HEK293 (cell line): ENCODE measurements around the gene M1AP.

Experiments
- CTCF ChIA-PET: fragments of 350-600 bp; formaldehyde crosslinking; extraction: SDS; loops from one replicate; lab custom pipeline; 2021; ENCODE audit warnings: antibody characterized with exemption; lab: Yijun Ruan, JAX
- POLR2A ChIA-PET: fragments of 300-600 bp; formaldehyde crosslinking; extraction: SDS; loops from one replicate; lab custom pipeline; 2020; ENCODE audit warnings: antibody characterized with exemption, inconsistent platforms; lab: Yijun Ruan, JAX
- H3K27ac ChIP-seq: fragments of 200-500 bp; sonication (Bioruptor generic); 2 replicates; pipeline ENCODE4 v1.5.1; 2014; ENCODE audit warnings: low read depth, low read length, control low read depth, inconsistent platforms; ENCODE audit errors: extremely low read depth
- H3K36me3 ChIP-seq, 2 experiments: fragments of 200-500 bp in 1 of 2; sonication (Bioruptor generic) in 1 of 2; 1 replicate in 1 of 2; 2 replicates in 1 of 2; pipeline ENCODE4 v1.5.1; 2014 to 2017; ENCODE audit warnings: inconsistent platforms in 2 of 2, low read length in 2 of 2; ENCODE audit not compliant: control insufficient read depth in 2 of 2, insufficient read depth in 1 of 2
- H3K4me1 ChIP-seq: fragments of 200-500 bp; sonication (Bioruptor generic); 2 replicates; pipeline ENCODE4 v1.5.1; 2014; ENCODE audit warnings: mild to moderate bottlenecking, low read length, inconsistent platforms; ENCODE audit not compliant: control insufficient read depth, insufficient read depth
- H3K4me3 ChIP-seq: 2 replicates; pipeline ENCODE4 v1.5.1; 2011; ENCODE audit warnings: low read depth, mild to moderate bottlenecking, control low read depth, low read length, moderate library complexity
- H3K9me3 ChIP-seq: fragments of 200-500 bp; sonication (Bioruptor generic); 2 replicates; pipeline ENCODE4 v1.5.1; 2014; ENCODE audit warnings: low read depth, low read length, inconsistent platforms; ENCODE audit not compliant: control insufficient read depth, insufficient read depth
- MZF1 ChIP-seq: fragments of 450-650 bp; formaldehyde crosslinking; IDR thresholded peaks from 2 replicates; pipeline ENCODE4 v1.5.1; 2017; ENCODE audit warnings: missing biosample characterization, missing genetic modification characterization, borderline replicate concordance
- OSR2 ChIP-seq: fragments of 450-650 bp; formaldehyde crosslinking; IDR thresholded peaks from 2 replicates; pipeline ENCODE4 v1.5.1; 2016; ENCODE audit warnings: missing biosample characterization, missing genetic modification characterization
- SP3 ChIP-seq: fragments of 450-650 bp; formaldehyde crosslinking; IDR thresholded peaks from 2 replicates; pipeline ENCODE4 v1.5.1; 2016; ENCODE audit warnings: missing biosample characterization, missing genetic modification characterization
- TCF7L2 ChIP-seq: IDR thresholded peaks from 2 replicates; pipeline ENCODE4 v1.6.1; 2011; ENCODE audit warnings: low read depth, mild to moderate bottlenecking, inconsistent platforms, low read length, moderate library complexity, borderline replicate concordance
- ZBTB21 ChIP-seq: fragments of 450-650 bp; formaldehyde crosslinking; IDR thresholded peaks from 2 replicates; pipeline ENCODE4 v1.5.1; 2017; ENCODE audit warnings: missing biosample characterization, missing genetic modification characterization
- ZBTB8A ChIP-seq: fragments of 450-650 bp; formaldehyde crosslinking; IDR thresholded peaks from 2 replicates; pipeline ENCODE4 v1.5.1; 2016; ENCODE audit warnings: missing biosample characterization, missing genetic modification characterization
- ZFHX2 ChIP-seq: fragments of 450-650 bp; formaldehyde crosslinking; conservative IDR thresholded peaks from 2 replicates; pipeline ENCODE4 v1.5.1; 2016; ENCODE audit warnings: missing biosample characterization, missing genetic modification characterization
- ZNF2 ChIP-seq: fragments of 450-650 bp; formaldehyde crosslinking; IDR thresholded peaks from 2 replicates; pipeline ENCODE4 v1.5.1; 2016; ENCODE audit warnings: missing biosample characterization, missing genetic modification characterization
- ZNF24 ChIP-seq: fragments of 450-650 bp; formaldehyde crosslinking; IDR thresholded peaks from 2 replicates; pipeline ENCODE4 v1.5.1; 2016; ENCODE audit warnings: missing biosample characterization, missing genetic modification characterization
- ZNF366 ChIP-seq: fragments of 450-650 bp; formaldehyde crosslinking; conservative IDR thresholded peaks from 2 replicates; pipeline ENCODE4 v1.5.1; 2016; ENCODE audit warnings: missing biosample characterization, missing genetic modification characterization
- ZNF529 ChIP-seq: fragments of 450-650 bp; formaldehyde crosslinking; IDR thresholded peaks from 2 replicates; pipeline ENCODE4 v1.5.1; 2017; ENCODE audit warnings: missing genetic modification characterization, missing biosample characterization; ENCODE audit not compliant: insufficient replicate concordance
- ZNF544 ChIP-seq: fragments of 450-650 bp; formaldehyde crosslinking; IDR thresholded peaks from 2 replicates; pipeline ENCODE4 v1.5.0; 2017; ENCODE audit warnings: missing biosample characterization, missing genetic modification characterization
- ZNF558 ChIP-seq: fragments of 450-650 bp; formaldehyde crosslinking; IDR thresholded peaks from 2 replicates; pipeline ENCODE4 v1.5.1; 2016; ENCODE audit warnings: missing biosample characterization, missing genetic modification characterization
- ZNF585B ChIP-seq: fragments of 450-650 bp; formaldehyde crosslinking; IDR thresholded peaks from 2 replicates; pipeline ENCODE4 v1.5.1; 2016; ENCODE audit warnings: missing biosample characterization, missing genetic modification characterization
- ZNF701 ChIP-seq: fragments of 450-650 bp; formaldehyde crosslinking; IDR thresholded peaks from 2 replicates; pipeline ENCODE4 v1.5.1; 2016; ENCODE audit warnings: missing biosample characterization, missing genetic modification characterization
- ZNF707 ChIP-seq: fragments of 450-650 bp; formaldehyde crosslinking; IDR thresholded peaks from 2 replicates; pipeline ENCODE4 v1.5.1; 2016; ENCODE audit warnings: missing biosample characterization, missing genetic modification characterization
- ZNF843 ChIP-seq: fragments of 450-650 bp; formaldehyde crosslinking; IDR thresholded peaks from 2 replicates; pipeline ENCODE4 v1.5.1; 2016; ENCODE audit warnings: missing biosample characterization, missing genetic modification characterization
- TF ChIP-seq, protein P1 (sequence below): fragments of 450-650 bp; formaldehyde crosslinking; IDR thresholded peaks from 2 replicates; pipeline ENCODE4 v1.5.1; 2016; ENCODE audit warnings: missing biosample characterization, missing genetic modification characterization
- TF ChIP-seq, protein P2 (sequence below): fragments of 450-650 bp; formaldehyde crosslinking; IDR thresholded peaks from 2 replicates; pipeline ENCODE4 v1.5.1; 2016; ENCODE audit warnings: missing biosample characterization, missing genetic modification characterization
- TF ChIP-seq, protein P3 (sequence below): fragments of 450-650 bp; formaldehyde crosslinking; IDR thresholded peaks from 2 replicates; pipeline ENCODE4 v1.5.1; 2016; ENCODE audit warnings: missing biosample characterization, missing genetic modification characterization
- TF ChIP-seq, protein P4 (sequence below): fragments of 450-650 bp; formaldehyde crosslinking; IDR thresholded peaks from 2 replicates; pipeline ENCODE4 v1.5.1; 2017; ENCODE audit warnings: missing biosample characterization, missing genetic modification characterization
- TF ChIP-seq, protein P5 (sequence below): fragments of 450-650 bp; formaldehyde crosslinking; IDR thresholded peaks from 2 replicates; pipeline ENCODE4 v1.5.1; 2016; ENCODE audit warnings: missing biosample characterization, missing genetic modification characterization
- TF ChIP-seq, protein P6 (sequence below): fragments of 450-650 bp; formaldehyde crosslinking; IDR thresholded peaks from 2 replicates; pipeline ENCODE4 v1.5.1; 2016; ENCODE audit warnings: missing biosample characterization, missing genetic modification characterization, borderline replicate concordance

M1AP gene

DNA sequence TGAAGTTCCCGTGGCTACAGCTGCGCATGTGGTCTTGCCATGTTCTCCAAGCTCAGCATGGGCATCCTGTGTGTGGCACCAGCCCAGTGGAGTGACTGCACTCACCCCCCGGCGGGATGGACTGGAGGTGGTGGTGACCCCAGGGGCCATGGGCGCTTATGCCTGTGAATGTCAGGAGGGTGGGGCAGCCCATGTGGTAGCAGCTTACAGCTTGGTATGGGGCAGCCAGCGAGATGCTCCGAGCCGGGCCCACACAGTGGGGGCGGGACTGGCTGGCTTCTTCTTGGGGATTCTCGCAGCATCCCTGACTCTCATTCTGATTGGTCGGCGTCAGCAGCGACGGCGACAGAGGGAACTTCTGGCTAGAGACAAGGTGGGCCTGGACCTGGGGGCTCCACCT, 31.5 kb upstream of the M1AP start:
- TF ChIP-seq TCF7L2 (no peak), ZNF529 (tag by site-specific recombination) (no peak), ZNF701 (tag by site-specific recombination) (no peak), ZNF843 (no peak), OSR2 (no peak), ZFHX2 (no peak), ZNF24 (tag by site-specific recombination) (no peak), ZNF544 (tag by site-specific recombination) (no peak), ZNF585B (tag by site-specific recombination) (no peak), ZNF366 (tag by site-specific recombination) (no peak), ZNF558 (no peak), ZNF2 (tag by site-specific recombination) (no peak), ZBTB21 (no peak), ZBTB8A (tag by site-specific recombination) (no peak), MZF1 (tag by site-specific recombination) (no peak)
- TF ChIP-seq, protein P1, sequence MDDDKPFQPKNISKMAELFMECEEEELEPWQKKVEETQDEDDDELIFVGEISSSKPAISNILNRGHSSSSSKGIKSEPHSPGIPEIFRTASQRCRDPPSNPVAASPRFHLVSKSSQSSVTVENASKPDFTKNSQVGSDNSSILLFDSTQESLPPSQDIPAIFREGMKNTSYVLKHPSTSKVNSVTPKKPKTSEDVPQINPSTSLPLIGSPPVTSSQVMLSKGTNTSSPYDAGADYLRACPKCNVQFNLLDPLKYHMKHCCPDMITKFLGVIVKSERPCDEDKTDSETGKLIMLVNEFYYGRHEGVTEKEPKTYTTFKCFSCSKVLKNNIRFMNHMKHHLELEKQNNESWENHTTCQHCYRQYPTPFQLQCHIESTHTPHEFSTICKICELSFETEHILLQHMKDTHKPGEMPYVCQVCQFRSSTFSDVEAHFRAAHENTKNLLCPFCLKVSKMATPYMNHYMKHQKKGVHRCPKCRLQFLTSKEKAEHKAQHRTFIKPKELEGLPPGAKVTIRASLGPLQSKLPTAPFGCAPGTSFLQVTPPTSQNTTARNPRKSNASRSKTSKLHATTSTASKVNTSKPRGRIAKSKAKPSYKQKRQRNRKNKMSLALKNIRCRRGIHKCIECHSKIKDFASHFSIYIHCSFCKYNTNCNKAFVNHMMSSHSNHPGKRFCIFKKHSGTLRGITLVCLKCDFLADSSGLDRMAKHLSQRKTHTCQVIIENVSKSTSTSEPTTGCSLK (tag by site-specific recombination), result no peak
- TF ChIP-seq, protein P2, sequence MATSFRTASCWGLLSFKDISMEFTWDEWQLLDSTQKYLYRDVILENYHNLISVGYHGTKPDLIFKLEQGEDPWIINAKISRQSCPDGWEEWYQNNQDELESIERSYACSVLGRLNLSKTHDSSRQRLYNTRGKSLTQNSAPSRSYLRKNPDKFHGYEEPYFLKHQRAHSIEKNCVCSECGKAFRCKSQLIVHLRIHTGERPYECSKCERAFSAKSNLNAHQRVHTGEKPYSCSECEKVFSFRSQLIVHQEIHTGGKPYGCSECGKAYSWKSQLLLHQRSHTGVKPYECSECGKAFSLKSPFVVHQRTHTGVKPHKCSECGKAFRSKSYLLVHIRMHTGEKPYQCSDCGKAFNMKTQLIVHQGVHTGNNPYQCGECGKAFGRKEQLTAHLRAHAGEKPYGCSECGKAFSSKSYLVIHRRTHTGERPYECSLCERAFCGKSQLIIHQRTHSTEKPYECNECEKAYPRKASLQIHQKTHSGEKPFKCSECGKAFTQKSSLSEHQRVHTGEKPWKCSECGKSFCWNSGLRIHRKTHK (tag by site-specific recombination), result no peak
- TF ChIP-seq, protein P3, sequence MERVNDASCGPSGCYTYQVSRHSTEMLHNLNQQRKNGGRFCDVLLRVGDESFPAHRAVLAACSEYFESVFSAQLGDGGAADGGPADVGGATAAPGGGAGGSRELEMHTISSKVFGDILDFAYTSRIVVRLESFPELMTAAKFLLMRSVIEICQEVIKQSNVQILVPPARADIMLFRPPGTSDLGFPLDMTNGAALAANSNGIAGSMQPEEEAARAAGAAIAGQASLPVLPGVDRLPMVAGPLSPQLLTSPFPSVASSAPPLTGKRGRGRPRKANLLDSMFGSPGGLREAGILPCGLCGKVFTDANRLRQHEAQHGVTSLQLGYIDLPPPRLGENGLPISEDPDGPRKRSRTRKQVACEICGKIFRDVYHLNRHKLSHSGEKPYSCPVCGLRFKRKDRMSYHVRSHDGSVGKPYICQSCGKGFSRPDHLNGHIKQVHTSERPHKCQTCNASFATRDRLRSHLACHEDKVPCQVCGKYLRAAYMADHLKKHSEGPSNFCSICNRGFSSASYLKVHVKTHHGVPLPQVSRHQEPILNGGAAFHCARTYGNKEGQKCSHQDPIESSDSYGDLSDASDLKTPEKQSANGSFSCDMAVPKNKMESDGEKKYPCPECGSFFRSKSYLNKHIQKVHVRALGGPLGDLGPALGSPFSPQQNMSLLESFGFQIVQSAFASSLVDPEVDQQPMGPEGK, result no peak
- TF ChIP-seq, protein P4, sequence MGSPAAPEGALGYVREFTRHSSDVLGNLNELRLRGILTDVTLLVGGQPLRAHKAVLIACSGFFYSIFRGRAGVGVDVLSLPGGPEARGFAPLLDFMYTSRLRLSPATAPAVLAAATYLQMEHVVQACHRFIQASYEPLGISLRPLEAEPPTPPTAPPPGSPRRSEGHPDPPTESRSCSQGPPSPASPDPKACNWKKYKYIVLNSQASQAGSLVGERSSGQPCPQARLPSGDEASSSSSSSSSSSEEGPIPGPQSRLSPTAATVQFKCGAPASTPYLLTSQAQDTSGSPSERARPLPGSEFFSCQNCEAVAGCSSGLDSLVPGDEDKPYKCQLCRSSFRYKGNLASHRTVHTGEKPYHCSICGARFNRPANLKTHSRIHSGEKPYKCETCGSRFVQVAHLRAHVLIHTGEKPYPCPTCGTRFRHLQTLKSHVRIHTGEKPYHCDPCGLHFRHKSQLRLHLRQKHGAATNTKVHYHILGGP, result no peak
- Histone ChIP-seq H3K9me3 (no peaks in the 10 kb centered on the region), H3K27ac (no peak overlapping the region), H3K4me3 (no peak overlapping the region), H3K4me1 (no peaks in the 10 kb centered on the region), H3K36me3 (peaks cover 0 to 62% of the 10 kb centered on the region in 2 experiments)
- ChIA-PET POLR2A (no interaction called here), CTCF (interaction anchor here (2.2 kb wide), 1 partner anchor 11 kb away, joined by 6 read pairs; no protein-coding TSS in a partner anchor)

DNA sequence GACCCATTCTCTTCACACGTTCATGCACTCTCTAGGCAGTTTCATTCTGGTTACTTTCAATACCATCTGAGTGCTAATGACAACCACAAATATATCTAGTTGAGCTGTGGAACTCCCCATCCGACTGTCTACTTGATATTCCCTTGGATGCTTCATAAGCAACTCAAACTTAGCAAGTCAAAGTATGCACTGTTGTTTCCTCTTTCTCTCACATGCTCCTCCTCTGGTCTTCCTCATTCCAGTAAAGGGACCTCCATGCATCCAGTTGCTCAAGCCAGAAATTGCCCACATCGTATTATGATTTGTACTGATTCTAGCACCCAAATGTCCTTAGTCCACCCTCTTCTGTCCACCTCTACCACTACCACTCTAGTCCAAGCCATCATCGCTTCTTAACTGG, 28.2 kb upstream of the M1AP start:
- POLR2A ChIA-PET, result no interaction called here
- CTCF ChIA-PET, result interaction anchor here (1.3 kb wide), 1 partner anchor 15 kb away, joined by 3 read pairs; no protein-coding TSS in a partner anchor
- H3K4me3 ChIP-seq, result no peak overlapping the region
- TF ChIP-seq, protein P5, sequence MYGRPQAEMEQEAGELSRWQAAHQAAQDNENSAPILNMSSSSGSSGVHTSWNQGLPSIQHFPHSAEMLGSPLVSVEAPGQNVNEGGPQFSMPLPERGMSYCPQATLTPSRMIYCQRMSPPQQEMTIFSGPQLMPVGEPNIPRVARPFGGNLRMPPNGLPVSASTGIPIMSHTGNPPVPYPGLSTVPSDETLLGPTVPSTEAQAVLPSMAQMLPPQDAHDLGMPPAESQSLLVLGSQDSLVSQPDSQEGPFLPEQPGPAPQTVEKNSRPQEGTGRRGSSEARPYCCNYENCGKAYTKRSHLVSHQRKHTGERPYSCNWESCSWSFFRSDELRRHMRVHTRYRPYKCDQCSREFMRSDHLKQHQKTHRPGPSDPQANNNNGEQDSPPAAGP (tag by site-specific recombination), result no peak
- TF ChIP-seq SP3 (tag by site-specific recombination), result no peak
- TF ChIP-seq ZNF707 (tag by site-specific recombination), result no peak
- TF ChIP-seq, protein P6, sequence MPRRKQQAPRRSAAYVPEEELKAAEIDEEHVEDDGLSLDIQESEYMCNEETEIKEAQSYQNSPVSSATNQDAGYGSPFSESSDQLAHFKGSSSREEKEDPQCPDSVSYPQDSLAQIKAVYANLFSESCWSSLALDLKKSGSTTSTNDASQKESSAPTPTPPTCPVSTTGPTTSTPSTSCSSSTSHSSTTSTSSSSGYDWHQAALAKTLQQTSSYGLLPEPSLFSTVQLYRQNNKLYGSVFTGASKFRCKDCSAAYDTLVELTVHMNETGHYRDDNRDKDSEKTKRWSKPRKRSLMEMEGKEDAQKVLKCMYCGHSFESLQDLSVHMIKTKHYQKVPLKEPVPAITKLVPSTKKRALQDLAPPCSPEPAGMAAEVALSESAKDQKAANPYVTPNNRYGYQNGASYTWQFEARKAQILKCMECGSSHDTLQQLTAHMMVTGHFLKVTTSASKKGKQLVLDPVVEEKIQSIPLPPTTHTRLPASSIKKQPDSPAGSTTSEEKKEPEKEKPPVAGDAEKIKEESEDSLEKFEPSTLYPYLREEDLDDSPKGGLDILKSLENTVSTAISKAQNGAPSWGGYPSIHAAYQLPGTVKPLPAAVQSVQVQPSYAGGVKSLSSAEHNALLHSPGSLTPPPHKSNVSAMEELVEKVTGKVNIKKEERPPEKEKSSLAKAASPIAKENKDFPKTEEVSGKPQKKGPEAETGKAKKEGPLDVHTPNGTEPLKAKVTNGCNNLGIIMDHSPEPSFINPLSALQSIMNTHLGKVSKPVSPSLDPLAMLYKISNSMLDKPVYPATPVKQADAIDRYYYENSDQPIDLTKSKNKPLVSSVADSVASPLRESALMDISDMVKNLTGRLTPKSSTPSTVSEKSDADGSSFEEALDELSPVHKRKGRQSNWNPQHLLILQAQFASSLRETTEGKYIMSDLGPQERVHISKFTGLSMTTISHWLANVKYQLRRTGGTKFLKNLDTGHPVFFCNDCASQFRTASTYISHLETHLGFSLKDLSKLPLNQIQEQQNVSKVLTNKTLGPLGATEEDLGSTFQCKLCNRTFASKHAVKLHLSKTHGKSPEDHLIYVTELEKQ, result no peak

More for the DNA sequence above, 28.2 kb upstream of the M1AP start:
- Histone ChIP-seq H3K9me3 (no peaks in the 10 kb centered on the region), H3K36me3 (peaks cover 0 to 79% of the 10 kb centered on the region in 2 experiments), H3K4me1 (no peaks in the 10 kb centered on the region), H3K27ac (no peak overlapping the region)
